ENCODE results near the gene DLX2. TPM values are rescaled to one million over a fixed set of nuclear protein-coding genes. Genes with fewer than 3 reads are reported as not detected.

DLX2 gene
- total and polyA plus RNA-seq, 12 donors, result 0.06 to 0.49 (median 0.15) TPM; not detected in 5

- H3K27ac ChIP-seq, result no peak overlapping the region
- H3K36me3 ChIP-seq (replicated peaks in 1 of 2), result no peaks in the 10 kb centered on the region
- H3K27me3 ChIP-seq, result peaks cover 65% of the 10 kb centered on the region
- peaks cover 5 to 19% of the 10 kb centered on the region in 2 donors for H3K4me1 ChIP-seq (replicated peaks in 1 of 2)
- TF ChIP-seq CTCF (IDR thresholded peaks at IDR 0.05) (no peak), POLR2A (IDR thresholded peaks at IDR 0.05) (no peak)
- no peak for DNase-seq
- H3K9me3 ChIP-seq (replicated peaks in 1 of 3), result no peaks in the 10 kb centered on the region
- H3K4me3 ChIP-seq, result no peak overlapping the region
- intact Hi-C loops (cut with DNase I), result loop anchor here (10.0 kb wide), 4 partner anchors 293 to 533 kb away; no protein-coding TSS in a partner anchor
- 20 to 40% (median 23%) methylated on average over 27 to 51 of the region's 51 CpGs for WGBS, 4 donors
Measured at GRCh38 chr2:172107690-172108586, 5.2 kb upstream of the DLX2 start.

DNA sequence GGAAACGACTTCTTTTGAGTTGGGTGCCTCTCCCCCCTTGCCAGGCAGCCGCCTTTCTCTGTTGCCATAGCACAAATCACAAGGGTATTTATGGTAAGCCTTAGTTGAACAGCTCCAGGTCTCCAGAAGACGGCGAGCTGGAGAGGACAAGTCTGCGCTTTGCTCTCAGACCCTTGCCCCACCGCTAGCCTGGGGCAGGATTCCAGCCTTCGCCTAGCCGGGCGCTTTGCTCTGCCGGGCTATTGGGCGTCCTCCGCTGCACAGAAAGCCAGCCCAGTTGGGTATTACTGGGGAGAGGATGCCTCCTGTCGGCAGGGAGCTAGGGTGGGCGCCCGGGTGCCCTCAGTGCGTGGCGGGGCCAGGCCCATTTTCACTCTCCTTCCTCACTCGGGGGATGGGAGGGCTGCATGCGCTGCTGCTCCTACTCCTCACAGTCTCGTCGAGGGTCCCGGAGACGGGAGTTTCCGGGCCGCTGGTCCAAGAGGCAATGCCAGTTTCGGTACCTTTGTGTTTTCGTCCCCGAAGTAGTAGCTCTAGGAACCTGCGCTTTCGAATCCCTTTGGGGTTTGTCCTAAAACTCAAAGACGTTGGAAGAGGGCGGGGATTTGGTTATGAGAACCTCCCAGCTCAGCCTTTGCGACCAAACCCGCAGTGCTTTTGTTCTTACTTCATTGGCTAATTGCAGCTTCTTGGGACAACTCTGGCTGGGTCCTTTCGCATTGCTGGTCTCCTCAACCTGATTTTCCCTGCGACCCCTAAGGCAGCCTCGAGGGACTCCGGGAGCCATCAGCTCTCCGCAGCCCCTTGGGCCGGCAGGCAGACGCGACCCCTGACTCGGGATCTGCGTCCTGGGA lies 3.6 kb upstream of the DLX2 start:
- H3K27ac ChIP-seq, result no peak overlapping the region
- H3K4me1 ChIP-seq (replicated peaks in 1 of 2), result peaks cover 16 to 33% of the 10 kb centered on the region in 2 donors
- H3K9me3 ChIP-seq (replicated peaks in 1 of 3), result no peaks in the 10 kb centered on the region
- H3K36me3 ChIP-seq (replicated peaks in 1 of 2), result no peaks in the 10 kb centered on the region
- peaks cover 77% of the 10 kb centered on the region for H3K27me3 ChIP-seq
- peak overlapping the region in 1 of 4 donors; percentile 38 for H3K4me3 ChIP-seq
- TF ChIP-seq CTCF (IDR thresholded peaks at IDR 0.05) (peak in 3 of 6 experiments; percentile 16 to 37 (median 33)), POLR2A (IDR thresholded peaks at IDR 0.05) (no peak)
- DNase-seq, result peak in 1 of 7 donors; percentile 18
- WGBS, 4 donors, result 6 to 11% (median 7%) methylated on average over 20 to 44 of the region's 44 CpGs
- intact Hi-C loops (cut with DNase I), result loop anchor here (10.0 kb wide), 4 partner anchors 292 to 532 kb away; no protein-coding TSS in a partner anchor

GRCh38 chr2:172105471-172106107 lies 2.9 kb upstream of the DLX2 start:
- H3K36me3 ChIP-seq (replicated peaks in 1 of 2), result no peaks in the 10 kb centered on the region
- intact Hi-C loops (cut with DNase I), result loop anchor here (10.0 kb wide), 4 partner anchors 291 to 531 kb away; no protein-coding TSS in a partner anchor
- no peak for DNase-seq
- 14 to 19% (median 16%) methylated on average over 23 of the region's 23 CpGs for WGBS, 4 donors
- H3K4me3 ChIP-seq, result no peak overlapping the region
- H3K27me3 ChIP-seq, result peaks cover 84% of the 10 kb centered on the region
- TF ChIP-seq POLR2A (IDR thresholded peaks at IDR 0.05) (no peak), CTCF (IDR thresholded peaks at IDR 0.05) (no peak)
- H3K9me3 ChIP-seq (replicated peaks in 1 of 3), result no peaks in the 10 kb centered on the region
- peaks cover 16 to 39% of the 10 kb centered on the region in 2 donors for H3K4me1 ChIP-seq (replicated peaks in 1 of 2)
- H3K27ac ChIP-seq, result no peak overlapping the region

All from adrenal gland (tissue), 12 donors.